ENCODE results near the gene LGR5.
A peak's percentile ranks its signal among the peaks of the same experiment; 100 is the strongest.
"Not testable (repeated sequence)": the region's sequence is repeated elsewhere in the genome, so short reads cannot be mapped to it uniquely, and the experiment has no call there.

Gene LGR5

DNA sequence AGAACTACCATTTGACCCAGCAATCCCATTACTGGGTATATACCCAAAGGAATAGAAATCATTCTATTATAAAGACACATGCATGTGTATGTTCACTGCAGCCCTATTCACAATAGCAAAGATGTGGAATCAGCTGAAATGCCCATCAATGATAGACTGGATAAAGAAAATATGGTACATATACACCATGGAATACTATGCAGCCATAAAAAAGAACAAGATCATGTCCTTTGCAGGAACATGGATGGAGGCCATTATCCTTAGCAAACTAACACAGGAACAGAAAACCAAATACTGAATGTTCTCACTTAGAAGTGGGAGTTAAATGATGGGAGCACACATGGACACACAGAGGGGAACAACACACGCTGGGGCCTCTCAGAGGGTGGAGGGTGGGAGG, 116.2 kb downstream of the LGR5 start:
- not testable (repeated sequence) for DNase-seq

DNA sequence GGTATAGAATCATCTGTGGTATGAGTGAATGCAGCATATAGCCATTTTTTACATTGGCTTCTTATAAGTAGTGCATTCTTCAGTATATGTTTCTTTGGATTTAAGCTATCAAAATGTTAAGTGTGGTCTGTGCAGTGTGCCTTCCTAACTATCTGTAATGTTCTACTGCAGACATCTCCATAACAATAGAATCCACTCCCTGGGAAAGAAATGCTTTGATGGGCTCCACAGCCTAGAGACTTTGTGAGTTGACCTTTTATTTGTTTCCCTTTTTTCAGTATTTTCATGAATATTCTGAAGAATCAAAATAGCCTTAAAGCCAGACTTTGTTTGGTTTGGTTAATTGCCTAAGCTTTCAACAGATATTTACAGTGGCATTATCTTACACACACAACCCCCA, 116.8 kb downstream of the LGR5 start:
- no peak for DNase-seq

DNA sequence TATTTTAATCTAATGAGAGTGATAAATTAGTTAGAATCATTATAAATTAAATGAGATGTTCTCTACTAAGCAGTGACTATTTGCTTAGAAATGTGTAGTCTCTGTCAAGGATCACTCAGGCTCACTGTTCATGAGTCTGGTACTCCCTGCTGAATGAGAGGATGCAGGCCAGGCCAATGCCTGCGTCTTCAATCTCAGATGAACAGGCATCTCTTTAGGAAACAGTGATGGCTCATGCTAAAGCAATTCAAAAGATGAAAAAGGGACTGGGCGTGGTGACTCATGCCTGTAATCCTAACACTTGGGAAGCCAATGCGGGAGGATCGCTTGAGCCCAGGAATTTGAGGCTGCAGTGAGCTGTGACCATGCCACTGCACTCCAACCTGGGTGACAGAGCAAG, 117.3 kb downstream of the LGR5 start:
- no peak for DNase-seq

DNA sequence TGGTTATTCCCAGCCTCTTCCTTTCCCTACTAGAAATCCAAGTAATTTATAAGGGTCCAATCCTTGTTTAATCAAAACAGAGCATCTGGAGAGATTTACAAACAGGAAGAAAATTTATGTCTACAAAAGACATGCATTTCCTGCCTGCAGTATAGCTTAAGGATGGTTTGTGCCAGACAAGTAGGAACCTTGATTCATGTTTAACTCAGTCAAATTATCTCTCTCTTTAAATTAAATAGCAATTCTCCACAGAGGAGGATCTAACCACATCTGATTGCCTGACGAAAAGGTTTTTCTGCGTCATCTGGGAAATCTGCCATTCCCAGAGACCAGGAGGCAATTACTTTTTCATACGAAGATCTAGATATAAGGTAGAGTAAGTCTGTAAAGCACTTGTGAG, 118.8 kb downstream of the LGR5 start:
- no peak for DNase-seq

DNA sequence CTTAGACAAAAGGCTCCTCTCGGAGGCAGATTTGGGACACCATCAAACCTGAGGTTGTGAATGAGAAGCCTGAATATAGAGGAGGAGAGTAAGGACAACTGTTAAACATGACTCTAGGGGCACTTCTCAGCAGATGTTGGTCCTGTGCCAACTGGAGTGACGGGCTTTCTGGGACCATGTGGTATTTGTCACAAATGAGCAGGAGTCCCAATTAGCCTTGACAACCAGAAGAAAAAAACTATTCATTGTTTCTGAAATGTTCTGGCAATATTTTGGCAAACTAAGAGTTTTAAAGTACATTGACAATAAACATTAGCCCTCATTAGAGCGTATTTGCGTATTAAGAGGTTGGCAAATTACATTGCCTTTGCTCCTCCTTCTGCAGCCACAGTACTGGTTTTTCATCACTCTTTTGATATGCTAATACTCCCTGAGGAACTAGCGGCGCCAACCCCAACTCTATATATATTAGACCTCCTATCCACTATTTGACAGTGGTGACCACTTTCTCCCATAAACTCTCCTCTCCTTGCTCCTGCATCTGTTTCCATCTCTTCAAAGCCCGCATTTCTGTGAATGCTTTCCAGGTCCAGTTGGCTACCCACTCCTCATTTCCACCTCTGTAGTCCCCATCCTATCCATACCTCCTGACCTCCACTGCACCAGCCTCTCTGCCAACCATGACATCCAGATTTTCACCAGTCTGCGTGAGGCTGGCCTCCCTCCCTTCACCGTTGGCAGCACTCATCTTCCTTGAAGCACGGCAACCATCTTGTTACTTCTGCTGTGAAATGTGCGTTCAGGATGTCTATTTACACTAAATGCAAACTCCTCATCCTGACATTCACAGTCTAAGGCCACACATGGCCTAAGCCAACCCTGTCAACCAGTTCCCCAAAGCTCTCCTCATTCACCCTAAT, 123.3 kb downstream of the LGR5 start:
- no peak for DNase-seq

DNA sequence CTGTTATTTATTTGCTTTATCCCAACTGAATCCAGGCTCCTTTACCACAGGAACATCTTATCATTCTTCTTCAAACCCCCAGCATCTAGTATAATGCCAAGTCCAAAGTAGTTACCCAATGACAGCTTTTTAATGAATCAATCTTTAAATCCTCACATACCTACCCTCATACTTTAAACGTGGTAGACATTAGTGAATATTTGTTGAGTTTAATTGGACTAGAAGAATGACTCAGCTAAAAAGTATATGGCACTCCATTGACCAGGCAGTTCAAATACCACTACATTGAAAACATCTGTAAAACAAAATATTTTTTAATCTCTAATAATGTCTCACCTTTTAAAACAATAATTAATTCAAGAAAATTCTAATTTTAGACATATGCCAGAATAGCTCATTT, 125.9 kb downstream of the LGR5 start:
- no peak for DNase-seq

DNA sequence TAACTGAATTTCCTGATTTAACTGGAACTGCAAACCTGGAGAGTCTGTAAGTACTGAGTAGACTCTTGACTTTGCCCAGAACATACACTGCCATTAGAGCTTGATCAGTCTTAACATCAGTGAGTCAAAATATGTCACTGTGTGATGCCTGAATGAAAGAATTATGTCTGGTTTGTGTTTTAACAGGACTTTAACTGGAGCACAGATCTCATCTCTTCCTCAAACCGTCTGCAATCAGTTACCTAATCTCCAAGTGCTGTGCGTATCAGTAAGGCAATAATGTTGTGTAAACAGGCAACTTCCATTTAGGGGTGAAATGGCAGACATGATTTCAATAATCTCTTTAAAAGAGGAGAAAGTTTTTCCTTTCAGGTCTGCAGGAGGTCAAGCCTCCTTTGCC, 127.1 kb downstream of the LGR5 start:
- DNase-seq, result no peak

DNA sequence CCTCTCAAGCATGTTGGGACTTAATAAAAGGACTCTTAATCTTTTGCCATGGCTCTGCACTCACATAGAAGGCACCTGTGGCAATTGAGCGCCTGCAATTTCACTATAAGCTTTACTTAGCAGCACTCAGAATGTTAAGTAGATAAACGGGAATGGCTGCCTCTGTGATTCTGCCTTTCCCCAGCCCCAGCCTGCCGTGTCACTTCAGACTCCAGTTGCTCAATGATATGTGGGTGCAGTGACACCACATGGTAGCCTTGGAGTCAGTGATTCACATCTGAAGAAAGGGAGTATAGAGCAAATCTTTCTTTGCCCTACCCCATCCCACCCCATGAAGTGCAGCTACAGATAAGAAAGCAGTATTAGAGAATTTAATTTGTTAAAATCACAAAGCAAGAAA, 127.9 kb downstream of the LGR5 start:
- DNase-seq, result peak; percentile 16

DNA sequence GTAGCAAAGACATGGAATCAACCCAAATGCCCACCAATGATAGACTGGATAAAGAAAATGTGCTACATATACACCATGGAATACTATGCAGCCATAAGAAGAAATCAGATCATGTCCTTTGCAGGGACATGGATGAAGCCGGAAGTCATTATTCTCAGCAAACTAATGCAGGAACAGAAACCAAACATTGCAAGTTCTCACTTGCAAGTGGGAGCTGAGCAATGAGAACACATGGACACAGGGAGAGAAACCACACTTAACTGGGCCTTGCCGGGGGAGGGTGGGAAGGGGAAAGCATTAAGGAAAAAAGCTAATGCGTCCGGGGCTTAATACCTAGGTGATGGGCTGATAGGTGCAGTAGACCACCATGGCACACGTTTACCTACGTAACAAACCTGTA, 130.3 kb downstream of the LGR5 start:
- not testable (repeated sequence) for DNase-seq

DNA sequence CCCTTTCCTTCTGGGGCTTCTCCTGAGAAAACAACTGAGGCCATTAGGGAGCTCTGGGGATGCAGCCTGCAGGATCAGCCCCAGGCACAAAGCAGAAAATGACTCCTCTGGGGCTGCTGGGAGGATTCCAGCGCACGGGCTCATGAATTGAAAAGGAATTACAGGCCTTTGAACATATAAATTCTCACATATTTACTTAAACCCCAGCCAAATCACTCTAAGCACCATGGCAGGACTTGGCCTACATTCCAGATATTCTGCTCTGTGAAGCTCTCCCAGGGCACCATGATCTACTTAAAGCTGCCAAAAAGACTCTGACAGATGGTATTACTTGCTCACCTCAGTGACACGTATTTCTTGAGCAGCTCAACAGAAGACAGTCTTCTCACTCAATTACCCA, 136.9 kb downstream of the LGR5 start:
- no peak for DNase-seq

DNA sequence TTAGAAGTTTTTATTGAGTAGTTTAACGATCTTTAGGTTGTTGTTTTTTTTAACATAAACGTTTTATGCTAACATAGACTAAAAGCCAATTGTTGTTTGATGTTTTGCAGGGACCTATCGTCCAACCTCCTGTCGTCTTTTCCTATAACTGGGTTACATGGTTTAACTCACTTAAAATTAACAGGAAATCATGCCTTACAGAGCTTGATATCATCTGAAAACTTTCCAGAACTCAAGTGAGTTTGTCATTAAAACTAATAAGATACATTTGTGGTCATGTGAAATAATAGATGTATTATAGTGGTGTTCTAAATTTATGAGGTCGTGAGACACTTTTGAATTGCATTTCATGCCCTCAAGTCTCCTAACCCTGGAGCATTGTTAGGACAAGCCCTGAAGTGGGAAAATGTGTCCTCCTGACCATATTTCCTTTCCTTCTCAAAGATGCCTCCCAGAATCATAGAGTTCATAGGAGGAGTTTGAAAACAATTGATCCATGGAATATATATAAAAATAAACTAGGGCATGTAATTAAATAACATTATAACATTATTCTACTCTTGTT, 139.2 kb downstream of the LGR5 start:
- no peak for DNase-seq

DNA sequence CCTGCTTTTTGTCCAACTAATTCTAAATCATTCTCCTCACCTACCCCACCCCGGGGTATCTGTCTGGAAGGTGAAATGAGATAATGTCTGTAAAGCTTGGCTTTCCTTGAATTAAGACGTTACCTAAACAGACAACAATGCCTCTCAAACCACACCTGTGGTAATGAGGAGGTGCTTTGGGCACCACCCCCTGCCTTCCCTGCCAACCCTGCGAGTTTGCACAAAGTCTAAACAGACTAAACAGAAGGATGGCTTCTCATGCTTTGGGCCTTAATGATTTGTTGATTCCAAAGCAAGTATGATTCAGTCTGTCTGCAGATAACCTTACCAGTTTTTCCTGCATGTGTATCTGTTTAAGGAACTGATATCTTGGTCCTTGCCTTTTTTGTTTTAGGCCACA, 141.6 kb downstream of the LGR5 start:
- no peak for DNase-seq

DNA sequence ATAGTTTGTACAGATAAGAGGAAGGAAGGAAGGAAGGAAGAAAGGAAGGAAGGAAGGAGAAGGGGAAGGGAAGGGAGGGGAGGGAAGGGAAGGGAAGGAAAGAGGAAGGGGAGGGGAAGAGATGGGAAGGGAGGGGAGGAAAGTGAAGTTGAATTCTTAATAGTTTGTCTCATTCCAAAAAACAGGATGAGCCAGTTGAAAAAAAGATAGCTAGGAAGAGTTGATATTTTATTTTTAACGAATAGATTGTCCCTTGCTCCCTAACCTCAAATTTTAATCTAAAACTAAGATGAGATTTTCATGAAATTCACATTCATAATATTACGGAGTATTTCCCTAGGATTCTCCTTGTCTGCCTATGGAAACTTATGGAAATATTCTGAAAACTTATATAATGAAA, 143.3 kb downstream of the LGR5 start:
- DNase-seq, result no peak

DNA sequence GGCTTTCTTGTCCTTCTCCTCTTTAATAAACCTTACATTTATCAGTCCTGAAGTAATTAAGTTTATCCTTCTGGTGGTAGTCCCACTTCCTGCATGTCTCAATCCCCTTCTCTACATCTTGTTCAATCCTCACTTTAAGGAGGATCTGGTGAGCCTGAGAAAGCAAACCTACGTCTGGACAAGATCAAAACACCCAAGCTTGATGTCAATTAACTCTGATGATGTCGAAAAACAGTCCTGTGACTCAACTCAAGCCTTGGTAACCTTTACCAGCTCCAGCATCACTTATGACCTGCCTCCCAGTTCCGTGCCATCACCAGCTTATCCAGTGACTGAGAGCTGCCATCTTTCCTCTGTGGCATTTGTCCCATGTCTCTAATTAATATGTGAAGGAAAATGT, 144.8 kb downstream of the LGR5 start:
- DNase-seq, result no peak

DNA sequence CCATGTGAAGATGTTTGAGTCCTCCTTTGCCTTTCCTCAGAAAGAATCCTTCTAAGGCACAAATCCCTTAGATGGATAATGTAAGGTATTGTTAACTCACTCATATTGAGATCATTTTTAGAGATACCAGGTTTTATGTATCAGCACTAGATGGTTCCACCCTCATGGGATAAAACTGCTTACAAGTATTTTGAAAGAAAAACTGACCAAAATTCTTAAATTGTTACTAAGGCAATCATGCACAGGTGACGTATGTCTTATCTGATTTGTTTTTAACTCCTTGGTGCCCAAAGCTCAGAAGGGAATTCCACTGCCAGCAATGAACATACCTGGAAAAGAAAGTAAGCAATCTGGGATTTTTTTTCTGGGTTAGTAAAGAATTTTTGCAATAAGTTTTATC, 145.6 kb downstream of the LGR5 start:
- DNase-seq, result no peak

DNA sequence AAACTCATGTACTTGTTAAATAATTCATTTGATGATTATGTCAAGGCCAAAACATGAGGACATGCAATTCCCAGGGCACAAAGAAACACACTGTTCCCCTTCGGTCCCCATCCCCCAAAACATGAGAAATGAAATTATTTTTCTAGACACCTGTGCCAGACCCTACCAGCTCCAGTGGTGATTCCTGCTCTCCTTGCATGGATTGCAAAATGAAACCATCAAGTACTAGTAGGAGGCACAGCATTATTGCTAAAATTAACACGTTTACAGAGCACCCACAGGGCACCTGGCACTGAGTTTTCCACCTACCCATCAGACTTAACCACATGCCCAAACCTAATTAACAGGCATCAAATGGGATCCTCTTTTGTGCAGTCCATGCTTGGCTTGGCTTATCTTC, 147.4 kb downstream of the LGR5 start:
- no peak for DNase-seq

DNA sequence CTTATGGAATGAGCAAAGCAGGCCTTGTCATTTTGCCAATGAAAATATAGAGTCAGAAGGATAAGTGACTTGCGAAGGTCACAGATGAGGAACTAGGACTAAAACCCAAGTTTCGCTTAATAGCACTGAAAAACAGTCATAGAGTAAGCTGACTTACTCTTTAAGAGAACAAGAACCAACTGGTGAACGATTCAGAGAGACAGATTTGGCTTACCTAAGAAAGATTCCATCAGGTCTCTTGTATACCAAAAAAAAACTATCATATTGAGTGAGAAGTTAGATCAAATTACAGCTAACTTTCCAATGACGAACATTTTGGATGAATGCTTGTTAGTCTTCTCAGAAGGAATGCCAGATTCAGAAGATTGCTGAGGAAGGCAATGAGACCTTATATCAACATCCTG, 149.9 kb downstream of the LGR5 start:
- no peak for DNase-seq

DNA sequence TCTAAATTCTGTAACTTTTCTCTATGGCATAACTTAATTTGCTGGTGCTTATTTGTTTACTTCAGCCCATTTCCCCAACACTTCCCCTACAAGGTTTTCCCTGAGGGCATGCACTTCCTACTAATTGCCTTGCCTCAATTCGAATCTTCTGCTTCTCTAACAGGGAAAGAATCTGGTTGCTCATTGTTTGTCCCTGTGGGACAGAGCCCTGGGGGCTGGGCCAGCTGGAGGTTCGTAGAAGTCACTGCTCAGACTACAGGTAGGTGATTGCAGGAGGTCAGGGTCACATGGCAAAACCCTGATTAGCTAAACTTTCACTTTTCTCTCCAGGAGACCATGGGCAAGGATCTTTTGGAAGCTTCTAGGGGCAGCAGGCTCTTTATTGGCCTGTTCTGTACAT, 152.0 kb downstream of the LGR5 start:
- DNase-seq, result no peak

DNA sequence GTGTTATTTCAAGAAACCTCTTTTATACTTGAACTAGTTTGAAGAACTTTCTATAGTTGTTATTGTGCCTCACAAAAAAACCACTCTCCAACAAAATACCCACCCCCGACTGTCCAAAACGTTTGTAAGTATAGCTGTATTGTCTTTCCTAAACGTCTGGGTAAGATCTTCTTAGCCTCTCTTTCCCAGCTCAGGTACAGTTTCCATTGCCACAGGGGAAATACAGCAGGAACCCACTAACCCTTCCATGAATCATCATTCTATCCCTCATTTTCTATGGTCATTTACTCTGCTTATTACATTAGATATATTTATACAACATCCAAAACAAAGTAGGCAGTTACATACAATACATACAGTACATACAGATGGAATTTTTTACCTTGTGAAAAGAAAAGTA, 153.2 kb downstream of the LGR5 start:
- no peak for DNase-seq

DNA sequence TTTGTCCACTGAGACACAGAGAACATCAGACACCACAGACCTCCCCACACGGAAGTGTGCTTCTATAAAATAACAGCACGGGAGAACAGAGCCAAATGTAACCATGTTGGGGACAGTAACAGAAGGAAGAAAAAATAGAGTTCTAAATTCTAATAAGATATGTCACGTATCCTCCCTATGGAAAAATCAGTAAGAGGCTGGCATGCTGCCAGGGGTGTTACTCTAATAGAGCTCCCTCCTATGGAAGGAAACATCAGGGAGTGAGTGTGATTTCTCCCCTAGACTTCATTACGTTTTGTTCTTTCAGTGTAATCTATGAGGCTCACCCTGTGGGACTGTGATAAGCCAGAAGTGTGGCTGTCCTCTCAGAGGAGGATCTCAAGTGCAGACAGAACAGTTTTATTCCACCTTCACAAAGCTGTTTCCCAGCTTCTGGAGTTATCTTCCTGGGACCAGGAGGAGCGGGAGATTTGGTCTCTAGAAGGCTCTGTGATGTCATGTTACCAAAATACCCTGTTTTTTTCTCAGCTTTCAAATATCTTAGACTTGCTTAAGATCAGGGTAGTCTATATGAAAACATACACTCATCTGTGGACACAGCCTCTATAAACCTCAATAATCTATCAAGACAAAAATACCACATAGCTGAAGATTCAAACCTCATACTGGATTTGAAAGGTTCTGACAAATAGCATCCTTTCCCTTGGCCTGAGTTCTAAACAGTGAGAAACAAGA, 154.8 kb downstream of the LGR5 start:
- DNase-seq, result no peak

DNA sequence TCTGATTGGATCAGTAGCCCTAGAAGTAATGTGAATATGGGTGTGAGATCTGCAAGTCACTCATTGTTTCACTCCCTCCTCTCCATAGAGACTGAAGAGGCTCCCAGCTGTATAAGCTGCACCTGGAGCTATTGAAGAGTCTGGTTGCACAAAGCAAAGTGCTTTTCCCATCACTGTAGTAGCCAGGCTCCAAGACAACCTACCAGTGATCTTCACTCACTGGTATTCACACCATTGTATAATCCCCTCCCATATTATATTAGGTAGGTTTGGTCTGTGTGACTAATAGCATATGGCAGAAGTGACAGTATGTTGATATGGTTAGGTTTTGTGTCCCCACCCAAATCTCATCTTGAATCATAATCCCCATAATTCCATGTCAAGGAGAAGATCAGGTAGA, 159.6 kb downstream of the LGR5 start:
- DNase-seq, result peak; percentile 34

DNA sequence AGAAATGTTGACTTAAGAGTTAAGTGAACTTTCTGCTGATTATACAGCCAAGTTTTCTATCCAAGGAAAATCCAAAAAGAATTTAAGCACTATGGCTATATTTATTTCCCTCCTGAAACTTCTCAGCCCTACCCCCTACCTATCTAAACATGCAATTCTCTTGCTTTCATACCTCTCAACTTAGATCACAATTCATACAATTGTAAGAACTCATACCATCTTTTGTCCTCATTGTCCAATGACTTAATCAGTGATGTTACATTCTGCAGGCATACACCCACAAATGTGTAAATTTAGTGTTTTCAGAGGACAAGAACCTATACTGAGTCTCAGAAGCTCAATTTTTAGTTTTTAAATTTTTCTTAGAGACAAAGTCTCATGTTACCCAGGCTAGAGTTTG, 161.9 kb downstream of the LGR5 start:
- DNase-seq, result no peak

DNA sequence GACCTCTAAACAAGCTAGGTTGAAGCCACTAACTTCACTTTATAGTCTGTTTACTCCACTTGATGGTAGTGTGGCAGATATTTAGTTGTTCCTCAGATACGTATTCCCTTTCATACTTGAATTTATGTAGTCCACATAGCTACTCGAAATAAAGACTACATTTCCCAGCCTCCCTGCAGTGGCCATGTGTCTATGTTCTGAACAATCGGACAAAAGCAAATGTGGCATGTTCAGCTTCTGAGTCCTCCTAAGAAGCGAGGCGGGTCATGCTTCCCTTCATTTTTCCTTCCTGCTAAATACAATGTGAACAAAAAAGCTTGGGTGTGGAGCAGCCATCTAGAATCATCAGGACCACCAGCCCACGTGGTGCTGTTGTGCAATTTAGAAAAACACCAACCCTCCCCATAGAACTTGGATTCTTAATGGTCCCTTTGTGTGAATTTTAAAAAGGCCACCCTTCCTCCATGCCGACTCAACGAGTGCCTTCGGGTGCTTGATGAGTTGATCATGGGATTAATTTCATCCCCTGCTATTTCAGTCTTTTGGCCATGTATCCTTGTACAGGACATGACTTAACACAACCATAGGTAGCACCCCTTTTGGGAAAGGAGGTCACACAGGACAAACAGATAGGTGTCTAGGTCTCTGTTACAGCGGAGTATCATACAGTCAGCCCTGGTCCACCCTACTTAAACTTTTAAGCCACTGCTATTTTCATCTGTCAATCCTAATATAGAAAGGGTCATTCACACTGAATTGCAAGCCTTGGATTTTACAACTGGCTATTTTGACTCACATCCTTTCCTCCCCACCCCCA, 163.4 kb downstream of the LGR5 start:
- no peak for DNase-seq
